ENCODE measurements around the gene CTXN1.
"Not testable (repeated sequence)": the region's sequence is repeated elsewhere in the genome, so short reads cannot be mapped to it uniquely, and the experiment has no call there.

Gene CTXN1

GRCh38 chr19:7961920-7962626, 36.1 kb upstream of the CTXN1 start:
- DNase-seq (ENCODE audit: low read depth): no peak
- H3K4me3 ChIP-seq (ENCODE audit: low read length): no peak overlapping the region
- no peak for TF ChIP-seq CTCF (conservative IDR thresholded peaks at IDR 0.05; ENCODE audit: low read depth, low read length)

GRCh38 chr19:7961082-7961481, 35.1 kb upstream of the CTXN1 start:
- not testable (repeated sequence) for DNase-seq (ENCODE audit: low read depth); H3K4me3 ChIP-seq (ENCODE audit: low read length)

DNA sequence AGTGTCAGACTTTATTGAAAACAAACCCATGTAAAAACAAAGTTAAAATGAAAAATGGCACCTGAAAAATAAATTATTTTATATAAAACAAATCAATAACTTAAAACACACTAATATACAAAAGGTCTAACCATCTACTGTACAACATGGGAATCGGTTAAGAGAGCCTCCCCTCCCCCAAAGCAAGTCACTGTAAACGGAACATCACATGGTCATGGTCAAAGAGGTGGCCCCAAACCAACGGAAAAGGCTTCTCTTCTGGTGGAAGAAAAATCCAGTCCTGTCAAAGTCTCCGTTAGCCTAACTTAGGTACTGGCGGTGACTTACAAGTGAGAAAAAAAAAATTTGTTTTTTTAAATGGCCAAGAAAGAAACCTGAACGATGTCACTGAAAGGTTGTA, 33.3 kb upstream of the CTXN1 start:
- TF ChIP-seq CTCF (conservative IDR thresholded peaks at IDR 0.05; ENCODE audit: low read depth, low read length): no peak
- no peak overlapping the region for H3K4me3 ChIP-seq (ENCODE audit: low read length)
- DNase-seq (ENCODE audit: low read depth): no peak

GRCh38 chr19:7955696-7956095, 29.8 kb upstream of the CTXN1 start:
- no peak overlapping the region for H3K4me3 ChIP-seq (ENCODE audit: low read length)
- no peak for DNase-seq (ENCODE audit: low read depth)
- no peak for TF ChIP-seq CTCF (conservative IDR thresholded peaks at IDR 0.05; ENCODE audit: low read depth, low read length)

DNA sequence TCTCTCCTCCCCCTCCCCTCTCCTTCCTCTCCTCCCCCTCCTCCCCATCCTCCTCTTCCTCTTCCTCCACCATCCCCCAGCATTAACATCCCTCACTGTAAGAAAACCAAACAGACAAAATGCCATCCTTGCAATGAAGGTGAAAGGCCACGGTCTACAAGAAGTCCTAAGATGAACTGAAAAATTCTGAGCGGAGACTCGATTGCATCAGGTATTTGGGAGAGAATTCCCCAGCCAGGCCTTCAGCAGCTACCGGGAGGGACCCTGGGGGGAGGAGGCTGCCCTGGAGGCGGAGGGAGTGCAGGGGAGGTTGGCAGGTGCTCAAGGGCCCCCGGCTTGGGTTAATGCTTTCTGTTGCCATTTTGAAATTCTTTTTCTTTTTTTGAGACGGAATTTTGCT, 27.6 kb upstream of the CTXN1 start:
- H3K4me3 ChIP-seq (ENCODE audit: low read length): no peak overlapping the region
- TF ChIP-seq CTCF (conservative IDR thresholded peaks at IDR 0.05; ENCODE audit: low read depth, low read length): no peak
- DNase-seq (ENCODE audit: low read depth): no peak

DNA sequence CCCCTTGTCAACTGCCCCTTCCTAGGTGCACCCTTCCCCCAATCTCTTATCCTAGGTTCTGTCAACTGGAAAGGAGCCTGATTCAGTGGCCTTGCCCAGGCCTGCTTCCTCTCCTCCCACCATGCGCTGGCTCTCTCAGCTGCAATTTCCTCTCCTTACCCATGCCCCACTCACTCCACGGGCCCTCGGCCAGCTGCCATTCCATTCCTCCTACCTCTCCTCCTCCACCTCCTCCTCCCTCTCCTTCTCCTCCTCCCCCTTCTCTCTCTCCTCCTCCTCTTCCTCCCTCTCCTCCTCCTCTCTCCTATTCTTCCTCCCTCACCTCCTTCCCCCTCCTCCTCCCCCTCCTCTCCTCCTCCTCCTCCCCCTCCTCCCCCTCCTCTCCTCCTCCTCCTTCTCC, 27.1 kb upstream of the CTXN1 start:
- DNase-seq (ENCODE audit: low read depth): no peak
- TF ChIP-seq CTCF (conservative IDR thresholded peaks at IDR 0.05; ENCODE audit: low read depth, low read length): no peak
- H3K4me3 ChIP-seq (ENCODE audit: low read length): no peak overlapping the region

DNA sequence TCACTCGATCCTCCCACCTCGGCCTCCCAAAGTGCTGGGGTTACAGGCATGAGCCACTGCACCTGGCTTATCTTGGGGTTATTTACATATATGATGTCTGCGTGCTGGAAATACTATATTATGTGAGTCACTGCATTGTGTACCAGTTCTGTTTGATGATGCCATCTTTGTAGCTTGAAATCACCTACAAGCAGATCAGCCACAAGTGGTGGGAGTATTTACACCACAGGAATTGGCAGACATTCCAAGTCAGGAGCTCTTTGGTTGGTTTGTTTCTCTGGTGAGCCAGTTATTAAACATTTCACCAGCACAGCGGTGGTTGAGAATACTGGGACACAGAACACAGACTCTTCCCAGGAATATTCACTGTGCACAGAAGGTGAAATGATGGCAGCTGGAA, 22.0 kb upstream of the CTXN1 start:
- H3K4me3 ChIP-seq (ENCODE audit: low read length): no peak overlapping the region
- no peak for TF ChIP-seq CTCF (conservative IDR thresholded peaks at IDR 0.05; ENCODE audit: low read depth, low read length)
- no peak for DNase-seq (ENCODE audit: low read depth)
